GM18505 (cell line): ENCODE data around the gene TSPAN31.
A peak's percentile ranks its signal among the peaks of the same experiment; 100 is the strongest.

Source experiments
- ATAC-seq: cut with Tn5 transposase; IDR thresholded peaks from one replicate; pipeline ENCODE4 v1.9.1; 2021; ENCODE audit not compliant: unreplicated experiment
- POLR2A ChIP-seq: IDR thresholded peaks from 4 replicates; pipeline ENCODE4 v1.6.1; 2011; ENCODE audit warnings: borderline replicate concordance; ENCODE audit not compliant: insufficient read depth, insufficient read length; ENCODE audit errors: extremely low read depth

TSPAN31 gene

DNA sequence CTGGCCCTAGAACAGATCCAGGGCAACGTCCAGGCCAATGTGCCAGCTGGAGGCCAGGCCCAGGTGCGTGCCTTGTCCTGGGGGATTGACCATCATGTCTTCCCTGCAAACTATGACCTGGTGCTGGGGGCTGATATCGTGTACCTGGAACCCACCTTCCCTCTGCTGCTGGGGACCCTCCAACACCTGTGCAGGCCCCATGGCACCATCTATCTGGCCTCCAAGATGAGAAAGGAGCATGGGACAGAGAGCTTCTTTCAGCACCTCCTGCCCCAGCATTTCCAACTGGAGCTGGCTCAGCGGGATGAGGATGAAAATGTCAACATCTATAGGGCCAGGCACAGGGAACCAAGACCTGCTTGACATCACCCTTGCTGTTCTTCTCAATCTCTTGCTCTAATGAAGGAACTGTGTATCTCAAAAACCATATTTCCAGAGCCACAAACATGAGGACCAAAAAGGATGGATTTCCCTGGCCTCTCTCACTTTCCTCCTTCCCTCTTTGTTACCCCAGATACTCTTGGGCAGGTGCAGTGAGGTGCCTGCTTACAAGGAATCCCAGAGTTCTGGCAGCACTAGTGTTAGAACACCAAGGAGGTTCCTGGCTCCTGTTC, 35.6 kb downstream of the TSPAN31 start:
- ATAC-seq, result no peak
- TF ChIP-seq POLR2A, result no peak

DNA sequence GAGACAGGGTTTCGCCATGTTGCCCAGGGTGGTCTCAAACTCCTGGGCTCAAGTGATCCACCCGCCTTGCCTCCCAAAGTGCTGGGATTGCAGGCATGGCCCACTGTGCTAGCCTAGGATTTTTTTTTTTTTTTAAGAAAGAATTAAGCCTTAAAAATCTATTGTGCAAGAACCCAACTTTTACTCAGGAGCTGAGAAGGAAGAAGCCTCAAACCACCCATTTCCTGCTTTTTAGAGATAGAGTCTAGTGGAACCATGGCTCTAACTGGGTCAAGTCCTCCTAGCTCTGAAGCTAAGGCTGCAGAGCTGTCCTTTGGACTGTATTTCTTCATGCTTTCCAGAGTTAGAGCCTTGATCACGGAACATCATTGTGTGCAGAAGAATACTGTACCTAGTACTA, 36.4 kb downstream of the TSPAN31 start:
- ATAC-seq, result no peak
- TF ChIP-seq POLR2A, result no peak

DNA sequence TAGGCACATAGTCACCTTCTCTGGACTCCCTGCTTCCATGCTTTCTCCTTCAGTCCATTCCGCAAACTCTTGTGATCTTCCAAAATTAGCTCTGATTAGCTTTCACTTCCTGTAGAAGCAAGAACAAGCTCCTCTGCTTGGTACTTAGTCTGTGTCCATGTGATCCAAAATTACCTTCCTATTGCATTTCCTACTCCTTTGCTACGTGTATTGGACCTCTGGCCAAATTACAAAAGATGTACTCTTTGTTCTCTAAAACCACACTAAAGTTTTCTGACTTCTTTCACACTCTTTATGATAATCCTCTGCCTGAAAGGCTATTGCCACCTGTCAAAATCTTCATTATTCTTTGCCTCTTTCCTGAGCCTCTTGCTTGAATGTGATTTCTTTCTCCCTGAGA, 37.0 kb downstream of the TSPAN31 start:
- ATAC-seq, result no peak
- TF ChIP-seq POLR2A, result no peak

DNA sequence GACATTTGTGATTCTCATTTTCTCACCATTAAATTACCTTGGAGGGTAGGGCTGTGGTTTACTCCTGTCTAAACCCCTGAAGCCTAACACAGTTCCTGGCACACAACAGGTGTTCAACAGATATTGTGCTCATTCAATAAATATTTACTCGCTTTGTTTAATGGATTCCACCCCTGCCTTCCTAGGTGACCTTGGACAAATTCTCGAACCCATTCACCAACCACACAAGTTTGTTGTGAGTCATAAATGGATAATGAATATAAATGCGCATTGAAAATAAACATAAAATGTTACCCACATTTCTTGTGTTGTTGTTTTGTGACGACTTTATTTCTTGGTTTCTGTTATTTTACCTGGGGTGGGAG, 37.4 kb downstream of the TSPAN31 start:
- ATAC-seq, result no peak
- no peak for TF ChIP-seq POLR2A

DNA sequence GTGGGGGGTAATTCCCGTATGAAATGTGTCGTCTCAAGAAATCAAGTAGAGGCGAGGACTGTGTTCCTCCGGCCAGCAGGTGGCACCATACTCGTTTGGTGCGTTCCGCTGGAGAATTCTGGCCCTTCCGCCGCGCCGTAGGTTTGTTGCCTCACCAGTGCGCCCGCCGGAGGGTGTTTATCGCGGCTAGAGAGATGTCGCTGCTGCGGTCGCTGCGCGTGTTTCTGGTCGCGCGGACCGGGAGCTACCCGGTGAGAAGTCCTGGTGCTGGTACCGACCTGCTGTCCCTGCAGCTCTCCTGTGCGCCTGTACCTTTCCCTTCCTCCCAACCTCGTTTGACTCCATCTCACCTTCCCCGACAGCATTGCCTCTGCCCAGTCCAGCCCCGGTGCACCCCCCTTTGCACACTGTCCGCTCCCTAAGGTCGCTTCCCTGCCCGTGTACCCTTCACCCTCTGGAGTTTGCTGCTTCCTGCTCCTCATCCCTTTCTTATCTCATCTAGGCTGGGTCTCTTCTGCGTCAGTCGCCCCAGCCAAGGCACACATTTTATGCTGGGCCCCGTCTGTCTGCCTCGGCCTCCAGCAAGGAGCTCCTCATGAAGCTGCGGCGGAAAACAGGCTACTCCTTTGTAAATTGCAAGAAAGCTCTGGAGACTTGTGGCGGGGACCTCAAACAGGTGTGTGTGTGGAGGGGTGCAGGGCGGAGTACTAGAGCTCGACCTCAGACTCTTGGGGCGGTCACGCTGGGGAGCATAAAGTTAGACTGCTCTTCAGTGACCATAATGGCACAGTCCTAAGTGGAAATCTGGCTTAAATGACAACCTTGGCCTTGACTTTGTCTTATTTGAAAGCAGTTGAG, 38.0 kb downstream of the TSPAN31 start, which contains the start of gene TSFM:
TSFM (plus strand) TSS at position 180 of the 858 bp plus-strand sequence; CDS start at position 195, 15 bp downstream.
- peak; percentile 90 for TF ChIP-seq POLR2A
- peak; percentile 88 for ATAC-seq

DNA sequence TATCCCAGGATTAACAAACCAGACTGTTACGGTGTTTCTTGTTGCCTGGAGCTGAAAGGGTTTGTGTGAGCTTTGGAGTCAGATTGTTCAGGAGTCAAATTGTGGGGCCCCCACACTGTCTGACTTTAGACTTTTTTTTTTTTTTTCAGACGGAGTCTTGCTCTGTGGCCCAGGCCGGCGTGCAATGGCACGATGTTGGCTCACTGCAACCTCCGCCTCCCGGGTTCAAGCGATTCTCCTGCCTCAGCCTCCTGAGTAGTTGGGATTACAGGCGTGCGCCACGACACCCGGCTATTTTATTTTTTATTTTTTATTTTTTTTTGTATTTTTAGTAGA, 38.6 kb downstream of the TSPAN31 start:
- no peak for TF ChIP-seq POLR2A

DNA sequence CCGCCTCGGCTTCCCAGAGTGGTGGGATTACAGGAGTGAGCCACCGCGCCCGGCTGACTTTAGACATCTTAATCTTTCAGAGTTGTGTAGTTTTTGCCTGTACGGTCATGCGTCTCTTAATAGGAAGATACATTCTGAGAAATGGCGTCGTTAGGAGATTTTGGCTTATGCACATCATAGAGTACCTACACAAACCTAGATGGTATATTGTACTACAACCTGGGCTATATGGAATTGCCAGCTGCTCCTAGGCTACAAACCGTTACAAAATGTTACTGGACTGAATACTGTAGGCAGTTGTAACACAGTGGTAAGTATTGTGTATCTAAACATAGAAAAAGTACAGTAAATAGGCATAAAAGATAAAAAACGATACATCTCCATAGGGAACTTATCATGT, 39.0 kb downstream of the TSPAN31 start:
- no peak for TF ChIP-seq POLR2A
- no peak for ATAC-seq

More for the DNA sequence above, 38.6 kb downstream of the TSPAN31 start:
- ATAC-seq, result no peak

DNA sequence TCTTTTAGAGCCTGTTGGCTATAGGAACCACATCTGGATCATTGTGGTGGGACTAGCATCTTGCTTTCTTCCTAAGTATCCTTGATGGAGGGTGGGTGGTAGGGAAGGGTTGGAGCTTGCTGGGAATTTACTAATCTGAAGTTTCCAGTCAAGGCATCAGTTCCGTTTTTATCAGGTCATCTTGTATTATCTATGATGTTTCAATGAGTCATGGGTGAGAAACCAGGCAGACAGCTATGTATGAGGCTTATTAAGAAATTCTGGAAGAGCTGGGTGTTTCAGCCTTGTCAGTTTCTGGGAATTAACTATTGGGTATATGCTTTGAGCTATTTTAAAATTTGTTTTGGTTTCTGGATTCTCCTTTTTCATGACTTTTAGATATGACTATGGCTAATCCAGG, 49.1 kb downstream of the TSPAN31 start:
- ATAC-seq, result no peak
- TF ChIP-seq POLR2A, result no peak

DNA sequence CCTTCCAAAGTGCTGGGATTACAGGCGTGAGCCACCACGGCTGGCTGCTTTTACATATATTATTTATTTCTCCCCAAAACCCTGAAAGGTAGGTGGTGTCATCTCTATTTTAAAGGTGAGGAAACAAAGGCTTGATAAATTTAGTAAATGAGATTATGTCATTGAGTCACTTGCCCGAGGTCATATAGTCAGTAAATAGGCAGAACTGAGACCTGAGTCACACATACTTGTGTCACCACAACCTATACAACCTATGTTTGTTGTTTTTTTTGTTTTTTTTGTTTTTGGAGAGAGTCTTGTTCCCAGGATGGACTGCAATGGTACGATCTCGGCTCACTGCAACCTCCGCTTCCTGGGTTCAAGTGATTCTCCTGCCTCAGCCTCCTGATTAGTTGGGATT, 50.5 kb downstream of the TSPAN31 start:
- TF ChIP-seq POLR2A, result no peak
- no peak for ATAC-seq

DNA sequence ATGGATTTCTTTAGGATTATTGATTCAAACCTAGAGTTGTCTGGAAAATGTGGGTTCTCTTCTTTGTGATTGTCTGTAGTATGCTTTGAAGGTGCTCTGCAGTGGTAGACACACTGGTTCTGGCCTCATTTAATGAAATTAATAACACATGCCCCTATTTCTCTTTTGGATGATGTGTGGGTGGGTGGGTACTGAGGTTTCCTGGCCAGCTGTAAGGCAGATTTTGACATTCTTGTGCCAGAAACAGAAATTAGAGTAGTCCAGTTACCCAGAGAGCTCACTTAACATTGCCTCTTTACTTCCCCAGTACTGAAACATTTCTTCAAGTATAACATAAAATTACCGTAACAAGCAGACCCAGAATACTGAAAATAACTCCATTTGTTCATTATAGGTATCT, 52.2 kb downstream of the TSPAN31 start:
- TF ChIP-seq POLR2A, result no peak
- no peak for ATAC-seq

DNA sequence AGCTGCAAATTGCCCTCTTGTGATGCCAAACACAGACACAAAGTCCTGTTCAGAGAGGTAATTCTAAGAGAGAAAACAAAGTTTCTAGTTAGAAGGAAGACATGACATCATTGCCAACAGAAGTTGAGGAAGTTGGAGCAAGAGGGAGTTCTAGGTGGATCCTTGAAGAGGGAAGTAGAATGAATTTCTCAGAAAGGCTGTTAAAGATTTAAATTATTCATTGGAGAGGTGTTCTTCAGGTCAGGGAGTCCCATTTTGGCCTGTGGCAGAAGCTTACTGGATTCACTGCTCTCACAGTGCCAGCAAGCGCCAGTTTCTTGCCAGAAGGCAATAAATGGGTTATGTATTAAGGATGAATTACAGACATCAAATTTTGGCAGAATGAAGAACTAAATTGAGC, 53.1 kb downstream of the TSPAN31 start:
- TF ChIP-seq POLR2A, result no peak
- no peak for ATAC-seq
